MCF 10A (cell line): ENCODE measurements around the gene PALB2. TPM values are rescaled to one million over a fixed set of nuclear protein-coding genes. Genes with fewer than 3 reads are reported as not detected.

Experiments
- BruUV-seq: library from RNA; stranded (reverse); fragments of 400-500 nt; replicated peaks from 2 replicates; lab custom pipeline; 2021; lab: Mats Ljungman, UMichigan
- CTCF ChIA-PET: fragments of 300-600 bp; sonication (Branson Sonifier 250); formaldehyde crosslinking; extraction: SDS; loops from one replicate; lab custom pipeline; 2021; ENCODE audit warnings: antibody characterized with exemption, inconsistent platforms; lab: Yijun Ruan, JAX
- POLR2A ChIA-PET: fragments of 300-600, 350-650 bp; sonication (Branson Sonifier 250); formaldehyde crosslinking; extraction: SDS; loops from one replicate; lab custom pipeline; 2020; ENCODE audit warnings: antibody characterized with exemption, inconsistent platforms; lab: Yijun Ruan, JAX
- DNase-seq: peaks from one replicate; pipeline ENCODE4 v3.0.0-alpha.2; 2018; ENCODE audit not compliant: unreplicated experiment
- H3K27ac Mint-ChIP-seq: one replicate; pipeline ENCODE4 v1.8.0; 2022; ENCODE audit warnings: mild to moderate bottlenecking, low read depth, mixed read lengths; ENCODE audit not compliant: unreplicated experiment
- H3K27me3 Mint-ChIP-seq: one replicate; pipeline ENCODE4 v1.8.0; 2022; ENCODE audit warnings: mixed read lengths; ENCODE audit not compliant: insufficient read depth, unreplicated experiment
- H3K36me3 Mint-ChIP-seq: one replicate; pipeline ENCODE4 v1.8.0; 2022; ENCODE audit warnings: mild to moderate bottlenecking, moderate library complexity, mixed read lengths; ENCODE audit not compliant: insufficient read depth, unreplicated experiment
- H3K4me1 Mint-ChIP-seq: one replicate; pipeline ENCODE4 v1.8.0; 2022; ENCODE audit warnings: mixed read lengths; ENCODE audit not compliant: insufficient read depth, unreplicated experiment
- H3K4me3 Mint-ChIP-seq: one replicate; pipeline ENCODE4 v1.8.0; 2022; ENCODE audit warnings: mild to moderate bottlenecking, moderate library complexity, mixed read lengths; ENCODE audit not compliant: unreplicated experiment
- H3K9me3 Mint-ChIP-seq: one replicate; pipeline ENCODE4 v1.8.0; 2022; ENCODE audit warnings: mixed read lengths; ENCODE audit not compliant: unreplicated experiment
- intact Hi-C: fragments of 100-400 bp; cut with micrococcal nuclease; formaldehyde crosslinking; loops from 2 replicates; pipeline ENCODE4 v1.14.1; 2022
- total RNA-seq: library from RNA; stranded (reverse); gene quantifications from 2 replicates; pipeline ENCODE4 v1.2.3, GENCODE V29; 2022
- TF ChIP-seq, protein P1 (sequence below): fragments of 200-600 bp; IDR thresholded peaks from one replicate; pipeline ENCODE4 v1.8.0; 2022; ENCODE audit warnings: antibody characterized with exemption, mild to moderate bottlenecking; ENCODE audit not compliant: unreplicated experiment

PALB2 gene
- total RNA-seq, 1 experiment from 2014 or later, result 20.8 TPM

DNA sequence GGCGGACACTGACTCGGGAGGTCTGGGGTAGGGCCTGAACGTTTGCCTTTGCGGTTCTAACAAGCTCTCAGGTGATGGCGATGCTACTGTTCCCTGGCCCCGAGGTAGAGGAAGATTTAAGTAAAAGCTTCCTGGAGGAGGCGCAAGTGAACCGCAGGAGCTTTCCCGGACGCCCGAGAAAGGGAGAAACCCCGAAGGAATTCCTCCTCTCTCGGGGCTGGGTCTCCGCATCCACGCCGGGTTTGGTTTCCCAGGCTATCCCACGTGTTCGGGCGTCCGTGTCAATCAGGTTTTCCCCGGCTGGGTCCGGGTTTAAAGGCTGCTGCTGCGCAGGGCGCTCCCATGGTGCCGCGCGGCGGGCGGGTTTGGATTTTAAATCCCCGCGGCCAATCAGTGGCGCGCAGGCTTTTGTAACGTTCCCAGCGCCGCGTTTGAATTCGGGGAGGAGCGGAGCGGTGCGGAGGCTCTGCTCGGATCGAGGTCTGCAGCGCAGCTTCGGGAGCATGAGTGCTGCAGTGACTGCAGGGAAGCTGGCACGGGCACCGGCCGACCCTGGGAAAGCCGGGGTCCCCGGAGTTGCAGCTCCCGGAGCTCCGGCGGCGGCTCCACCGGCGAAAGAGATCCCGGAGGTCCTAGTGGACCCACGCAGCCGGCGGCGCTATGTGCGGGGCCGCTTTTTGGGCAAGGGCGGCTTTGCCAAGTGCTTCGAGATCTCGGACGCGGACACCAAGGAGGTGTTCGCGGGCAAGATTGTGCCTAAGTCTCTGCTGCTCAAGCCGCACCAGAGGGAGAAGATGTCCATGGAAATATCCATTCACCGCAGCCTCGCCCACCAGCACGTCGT, 37.5 kb upstream of the PALB2 start, which contains the start of gene PLK1:
PLK1 (plus strand) TSS at position 460 of the 844 bp plus-strand sequence; CDS start at position 504, 44 bp downstream.
- peak; percentile 94 for DNase-seq
- Mint-ChIP-seq H3K27ac (peak within 1 kb of the TSS; percentile 85), H3K36me3 (peaks cover 14% of the 10 kb centered on the region), H3K27me3 (no peaks in the 10 kb centered on the region), H3K4me3 (peak within 1 kb of the TSS; percentile 87), H3K4me1 (peaks cover 25% of the 10 kb centered on the region), H3K9me3 (no peaks in the 10 kb centered on the region)
- ChIA-PET POLR2A (interaction anchor here (0.6 to 2.7 kb wide), 7 partner anchors 9 to 826 kb away, joined by 3 to 13 read pairs (median 3); partner anchors contain the start of genes DCTN5 and PALB2), CTCF (interaction anchor here (0.5 to 4.2 kb wide), 31 partner anchors 8 to 1391 kb away, joined by 3 to 32 read pairs (median 3); no protein-coding TSS in a partner anchor)
- TF ChIP-seq, protein P1, sequence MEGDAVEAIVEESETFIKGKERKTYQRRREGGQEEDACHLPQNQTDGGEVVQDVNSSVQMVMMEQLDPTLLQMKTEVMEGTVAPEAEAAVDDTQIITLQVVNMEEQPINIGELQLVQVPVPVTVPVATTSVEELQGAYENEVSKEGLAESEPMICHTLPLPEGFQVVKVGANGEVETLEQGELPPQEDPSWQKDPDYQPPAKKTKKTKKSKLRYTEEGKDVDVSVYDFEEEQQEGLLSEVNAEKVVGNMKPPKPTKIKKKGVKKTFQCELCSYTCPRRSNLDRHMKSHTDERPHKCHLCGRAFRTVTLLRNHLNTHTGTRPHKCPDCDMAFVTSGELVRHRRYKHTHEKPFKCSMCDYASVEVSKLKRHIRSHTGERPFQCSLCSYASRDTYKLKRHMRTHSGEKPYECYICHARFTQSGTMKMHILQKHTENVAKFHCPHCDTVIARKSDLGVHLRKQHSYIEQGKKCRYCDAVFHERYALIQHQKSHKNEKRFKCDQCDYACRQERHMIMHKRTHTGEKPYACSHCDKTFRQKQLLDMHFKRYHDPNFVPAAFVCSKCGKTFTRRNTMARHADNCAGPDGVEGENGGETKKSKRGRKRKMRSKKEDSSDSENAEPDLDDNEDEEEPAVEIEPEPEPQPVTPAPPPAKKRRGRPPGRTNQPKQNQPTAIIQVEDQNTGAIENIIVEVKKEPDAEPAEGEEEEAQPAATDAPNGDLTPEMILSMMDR, result peak; percentile 32
- TSS peak; percentile 49 for BruUV-seq
- intact Hi-C loops, result loop anchor here (2.0 kb wide), 2 partner anchors 48 to 358 kb away; no protein-coding TSS in a partner anchor

DNA sequence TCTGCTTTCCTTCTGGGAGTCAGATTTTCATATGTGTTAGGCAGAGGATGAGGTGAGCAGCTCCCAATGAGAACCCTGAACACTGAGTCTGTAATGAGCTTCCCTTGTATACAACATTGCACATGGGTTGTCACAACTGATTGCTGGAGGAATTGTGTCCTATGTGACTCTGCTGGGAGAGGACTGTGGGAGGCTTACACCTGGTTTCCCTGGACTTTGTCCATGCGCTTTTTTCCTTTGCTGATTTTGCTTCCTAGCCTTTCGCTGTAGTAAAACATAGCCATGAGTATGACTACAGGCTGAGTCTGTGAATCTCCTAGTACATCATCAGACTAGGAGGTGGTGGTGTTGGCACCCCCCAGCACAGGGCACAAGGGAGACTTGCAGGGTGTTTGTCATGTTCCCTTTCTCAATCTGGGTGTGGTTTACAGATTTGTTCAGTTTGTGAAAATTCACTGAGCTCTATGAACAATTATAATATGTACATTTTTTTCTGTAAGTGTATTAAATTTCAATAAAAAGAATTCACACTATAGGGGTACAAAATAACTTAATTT, 35.9 kb upstream of the PALB2 start:
- TF ChIP-seq, protein P1, result no peak
- Mint-ChIP-seq H3K4me3 (peak overlapping the region; percentile 24), H3K36me3 (peaks cover 6% of the 10 kb centered on the region), H3K27me3 (no peaks in the 10 kb centered on the region), H3K4me1 (peaks cover 20% of the 10 kb centered on the region), H3K27ac (peak overlapping the region; percentile 6), H3K9me3 (no peaks in the 10 kb centered on the region)
- DNase-seq, result no peak
- CTCF ChIA-PET, result interaction anchor here (0.6 to 4.2 kb wide), 22 partner anchors 10 to 828 kb away, joined by 3 to 32 read pairs (median 3); no protein-coding TSS in a partner anchor
- POLR2A ChIA-PET, result interaction anchor here (1.1 to 1.9 kb wide), 3 partner anchors 10 to 36 kb away, joined by 3 to 10 read pairs (median 4); partner anchors contain the start of genes DCTN5 and PALB2
- no TSS peak for BruUV-seq
- intact Hi-C loops, result no loop called here

DNA sequence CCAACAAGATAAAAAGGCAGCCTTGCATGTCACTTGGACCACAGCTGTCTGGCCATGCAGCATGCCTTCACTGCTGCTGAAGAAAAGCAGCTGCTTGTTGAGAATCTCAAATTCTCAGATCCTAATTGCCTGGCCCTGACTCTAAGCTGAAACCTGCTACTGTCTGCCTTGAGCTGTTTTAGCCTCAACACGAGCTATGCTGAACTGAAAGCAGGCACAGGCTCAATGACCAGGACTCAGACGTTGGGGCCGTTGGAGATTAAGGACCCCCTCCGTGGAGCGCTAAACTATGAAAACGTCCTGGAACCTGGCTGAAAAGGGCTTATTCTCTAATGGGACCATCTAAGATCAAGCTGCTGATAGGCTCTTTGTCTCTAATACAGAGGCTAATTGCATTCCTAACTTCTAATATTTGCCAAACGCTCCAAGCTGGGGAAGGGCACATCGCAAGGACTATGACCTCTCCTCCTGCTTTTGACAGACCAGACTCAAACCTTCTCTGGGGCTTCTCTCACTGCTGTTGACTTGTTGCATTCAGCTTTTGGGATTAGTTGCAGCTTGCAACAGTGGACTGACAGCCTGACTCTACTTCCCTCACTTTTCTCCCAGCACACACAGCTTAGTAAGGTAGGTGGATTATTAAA, 33.0 kb upstream of the PALB2 start:
- no peak for DNase-seq
- H3K4me1 Mint-ChIP-seq, result peaks cover 6% of the 10 kb centered on the region
- TF ChIP-seq, protein P1, result no peak
- no peak overlapping the region for H3K4me3 Mint-ChIP-seq
- H3K36me3 Mint-ChIP-seq, result peaks cover 17% of the 10 kb centered on the region
- ChIA-PET POLR2A (interaction anchor here (1.2 to 1.7 kb wide), 2 partner anchors 26 to 33 kb away, joined by 3 to 5 read pairs; partner anchors contain the start of genes DCTN5 and PALB2), CTCF (interaction anchor here (0.6 to 1.9 kb wide), 3 partner anchors 53 to 363 kb away, joined by 3 to 11 read pairs (median 3); no protein-coding TSS in a partner anchor)
- no peaks in the 10 kb centered on the region for H3K9me3 Mint-ChIP-seq
- H3K27ac Mint-ChIP-seq, result no peak overlapping the region
- no peaks in the 10 kb centered on the region for H3K27me3 Mint-ChIP-seq
- no TSS peak for BruUV-seq
- intact Hi-C loops, result no loop called here
